Spleen (tissue), 11 donors: ENCODE measurements around the gene GPR78. TPM values are rescaled to one million over a fixed set of nuclear protein-coding genes. Genes with fewer than 3 reads are reported as not detected.

Experiments used
- DNase-seq: peaks from one replicate; pipeline ENCODE4 v3.0.0-alpha.2; 2020
- H3K27ac ChIP-seq, 8 donors: fragments of 200-600 bp; sonication (generic) in 7 of 8; 1 replicate in 4 of 8; 2 replicates in 4 of 8; pipeline versions ENCODE4 v1.5.0 to v1.8.0; 2016 to 2021; ENCODE audit warnings: inconsistent platforms in 4 of 8, mild to moderate bottlenecking in 4 of 8, moderate library complexity in 1 of 8
- H3K27me3 ChIP-seq, 7 donors: fragments of 200-600 bp; sonication (generic) in 6 of 7; replicated peaks in 1 of 7; 1 replicate in 4 of 7; 2 replicates in 3 of 7; pipeline versions ENCODE4 v1.5.0 to v1.8.0; 2016 to 2021; ENCODE audit warnings: inconsistent platforms in 3 of 7, mild to moderate bottlenecking in 1 of 7
- H3K36me3 ChIP-seq, 6 donors: fragments of 200-600 bp; sonication (generic) in 5 of 6; 1 replicate in 4 of 6; 2 replicates in 2 of 6; pipeline versions ENCODE4 v1.5.0 to v1.8.0; 2016 to 2021; ENCODE audit warnings: inconsistent platforms in 2 of 6
- H3K4me1 ChIP-seq, 6 donors: fragments of 200-600 bp; sonication (generic) in 5 of 6; 1 replicate in 3 of 6; 2 replicates in 3 of 6; pipeline versions ENCODE4 v1.5.0 to v1.8.0; 2016 to 2021; ENCODE audit warnings: inconsistent platforms in 3 of 6
- H3K4me3 ChIP-seq, 8 donors: fragments of 200-600 bp; sonication (generic) in 7 of 8; 1 replicate in 4 of 8; 2 replicates in 4 of 8; pipeline versions ENCODE4 v1.5.0 to v1.8.0; 2016 to 2021; ENCODE audit warnings: inconsistent platforms in 4 of 8, mild to moderate bottlenecking in 4 of 8, moderate library complexity in 2 of 8
- H3K9me3 ChIP-seq, 8 donors: fragments of 200-600 bp; sonication (generic) in 7 of 8; 1 replicate in 4 of 8; 2 replicates in 4 of 8; pipeline versions ENCODE4 v1.5.0 to v1.8.0; 2016 to 2021; ENCODE audit warnings: inconsistent platforms in 4 of 8
- POLR2A ChIP-seq, 3 donors: fragments of 450-650 bp; IDR thresholded peaks; one replicate each; pipeline ENCODE4 v1.5.1; 2017; ENCODE audit warnings: antibody characterized with exemption in 3 of 3, mild to moderate bottlenecking in 1 of 3
- POLR2AphosphoS5 ChIP-seq, 3 donors: sonication (generic); formaldehyde crosslinking; IDR thresholded peaks; one replicate each; pipeline ENCODE4 v1.5.1; 2017; ENCODE audit warnings: antibody characterized with exemption in 3 of 3
- WGBS, 5 donors: extraction: QIAGEN DNeasy Blood & Tissue Kit in 3 of 5; methylation state at CpG; one replicate each; pipeline versions ENCODE4 v1.1.5 to v1.1.7; 2013 to 2018; 5-methylcytosine and 5-hydroxymethylcytosine counted together
- intact Hi-C: fragments of 100-400 bp; cut with DNase I; formaldehyde crosslinking; loops from one replicate; pipeline ENCODE4 v1.15.0; 2023; ENCODE audit warnings: low total_unique reads
- polyA plus RNA-seq, 3 donors: library from polyadenylated mRNA; stranded (reverse); fragments of 200-250 nt; gene quantifications; one replicate each; pipeline ENCODE4 v1.2.1, GENCODE V29; 2013
- total RNA-seq, 7 donors: library from RNA; depleted of rRNA in 3 of 7; stranded (reverse); fragments of >200 nt in 3 of 7; fragmentation: NEBNext Ultra II Directional in 4 of 7; extraction: Animal tissue kit (Norgen Biotek cat#: 25700) in 4 of 7; gene quantifications; one replicate each; pipeline versions ENCODE4 v1.1.0 to v1.2.1, GENCODE V29; 2016 to 2021
- TF ChIP-seq, protein P1 (sequence below), 11 experiments: fragments of 200-600 bp in 7 of 11; fragments of 450-650 bp in 4 of 11; sonication (generic) in 4 of 11; IDR thresholded peaks in 8 of 11; conservative IDR thresholded peaks in 3 of 11; 1 replicate in 7 of 11; 2 replicates in 4 of 11; pipeline versions ENCODE4 v1.4.0 to v1.8.0; 2016 to 2021; ENCODE audit warnings: antibody characterized with exemption in 11 of 11, inconsistent platforms in 4 of 11, mild to moderate bottlenecking in 1 of 11
- donor health status: healthy with polysubstance abuse.
- donor health status: DM: no; HTN: no; CAD: no; lungs with moderate emphysema.
- donor health status: DM: no; HTN: no; CAD: no.
- donor health status: Bipolar disorder and iron deficiency.
- donor health status: healthy.
- donor health status: DM: no; HTN: no; CAD: no.
- donor health status: DM: yes; HTN: yes; CAD: no.

GPR78 gene
- total and polyA plus RNA-seq, 10 donors, result 0.07 to 1.5 (median 0.12) TPM; not detected in 5

DNA sequence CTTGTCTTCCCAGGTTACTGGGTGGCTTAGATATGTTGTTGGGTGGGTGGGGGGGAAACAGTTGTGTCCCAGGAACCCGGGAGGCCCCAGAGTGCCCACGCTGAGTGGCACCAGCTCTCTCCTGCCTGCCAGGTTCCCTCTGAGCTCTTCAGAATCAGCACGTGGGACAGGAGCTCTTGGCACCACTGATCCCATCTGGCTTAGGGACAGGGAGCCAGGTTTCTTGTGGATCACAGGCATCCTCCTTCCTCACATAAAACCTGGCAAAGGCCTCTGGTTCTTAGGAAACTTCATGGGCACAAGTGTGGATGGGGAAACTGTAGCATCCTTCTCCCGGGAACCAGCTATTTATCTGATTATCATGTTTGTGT, 3.4 kb downstream of the GPR78 start:
- Histone ChIP-seq H3K36me3 (no peaks in the 10 kb centered on the region), H3K4me3 (no peak overlapping the region), H3K27me3 (peaks cover 0 to 95% (median 27%) of the 10 kb centered on the region in 7 donors), H3K9me3 (peaks cover 0 to 10% (median 0%) of the 10 kb centered on the region in 8 donors), H3K4me1 (peaks cover 0 to 6% (median 0%) of the 10 kb centered on the region in 6 donors), H3K27ac (no peak overlapping the region)
- peak; percentile 23 for DNase-seq
- TF ChIP-seq POLR2A (IDR thresholded peaks at IDR 0.05), result no peak
- TF ChIP-seq, protein P1, sequence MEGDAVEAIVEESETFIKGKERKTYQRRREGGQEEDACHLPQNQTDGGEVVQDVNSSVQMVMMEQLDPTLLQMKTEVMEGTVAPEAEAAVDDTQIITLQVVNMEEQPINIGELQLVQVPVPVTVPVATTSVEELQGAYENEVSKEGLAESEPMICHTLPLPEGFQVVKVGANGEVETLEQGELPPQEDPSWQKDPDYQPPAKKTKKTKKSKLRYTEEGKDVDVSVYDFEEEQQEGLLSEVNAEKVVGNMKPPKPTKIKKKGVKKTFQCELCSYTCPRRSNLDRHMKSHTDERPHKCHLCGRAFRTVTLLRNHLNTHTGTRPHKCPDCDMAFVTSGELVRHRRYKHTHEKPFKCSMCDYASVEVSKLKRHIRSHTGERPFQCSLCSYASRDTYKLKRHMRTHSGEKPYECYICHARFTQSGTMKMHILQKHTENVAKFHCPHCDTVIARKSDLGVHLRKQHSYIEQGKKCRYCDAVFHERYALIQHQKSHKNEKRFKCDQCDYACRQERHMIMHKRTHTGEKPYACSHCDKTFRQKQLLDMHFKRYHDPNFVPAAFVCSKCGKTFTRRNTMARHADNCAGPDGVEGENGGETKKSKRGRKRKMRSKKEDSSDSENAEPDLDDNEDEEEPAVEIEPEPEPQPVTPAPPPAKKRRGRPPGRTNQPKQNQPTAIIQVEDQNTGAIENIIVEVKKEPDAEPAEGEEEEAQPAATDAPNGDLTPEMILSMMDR (IDR thresholded peaks at IDR 0.05 in 8 of 11, conservative IDR thresholded peaks at IDR 0.05 in 3 of 11), result no peak
- TF ChIP-seq POLR2AphosphoS5 (IDR thresholded peaks at IDR 0.05), result no peak
- 64 to 76% (median 70%) methylated on average over 4 of the region's 4 CpGs for WGBS, 5 donors
- intact Hi-C loops, result no loop called here

DNA sequence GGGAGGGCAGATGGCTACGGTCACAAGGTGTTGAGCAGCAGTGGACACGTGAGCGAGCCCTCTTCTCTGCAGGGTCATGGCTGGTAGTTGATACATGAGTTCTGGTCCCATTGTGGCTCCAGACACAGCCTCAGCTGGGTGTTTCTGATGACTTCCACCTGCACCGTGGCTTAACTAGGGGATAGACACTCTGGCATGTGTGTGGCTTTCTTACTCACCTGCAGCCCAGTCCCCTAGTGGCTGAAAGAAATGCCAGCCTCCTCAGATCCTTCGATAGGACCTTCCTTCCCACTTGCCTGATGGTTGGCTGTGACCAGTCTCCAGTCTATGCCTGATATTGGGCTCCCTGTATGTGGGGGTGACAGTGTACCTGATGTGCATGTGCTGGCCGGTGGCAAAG, 5.0 kb downstream of the GPR78 start:
- intact Hi-C loops, result no loop called here
- peaks cover 0 to 95% (median 21%) of the 10 kb centered on the region in 7 donors for H3K27me3 ChIP-seq
- DNase-seq, result peak; percentile 57

DNA sequence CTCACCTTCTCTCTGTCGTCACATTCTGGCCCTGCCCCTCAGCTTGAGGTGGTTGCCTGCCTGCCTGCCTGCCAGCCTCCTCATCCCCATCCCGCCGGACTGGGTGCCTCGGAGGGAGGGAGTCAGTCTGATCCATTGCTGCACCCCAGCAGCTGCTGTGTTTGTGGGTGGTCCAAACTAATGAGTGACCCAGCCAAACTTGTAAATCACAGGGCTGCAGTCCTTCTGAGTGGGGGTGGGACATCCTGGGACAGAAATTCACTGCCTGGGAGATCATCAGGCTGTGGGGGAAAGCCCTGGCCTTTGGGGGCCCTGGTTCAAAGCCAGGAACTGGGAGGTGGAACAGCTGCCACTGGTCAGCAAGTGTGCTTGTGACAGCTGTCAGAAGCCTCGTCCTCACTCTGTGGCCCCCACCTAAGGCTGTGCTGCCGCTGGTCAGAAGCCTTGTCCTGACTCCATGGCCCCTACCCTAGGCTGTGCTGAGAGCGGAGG, 5.6 kb downstream of the GPR78 start:
- DNase-seq, result peak; percentile 49
- Histone ChIP-seq H3K27ac (no peak overlapping the region), H3K9me3 (peaks cover 0 to 7% (median 0%) of the 10 kb centered on the region in 8 donors), H3K27me3 (peaks cover 0 to 95% (median 15%) of the 10 kb centered on the region in 7 donors), H3K4me3 (no peak overlapping the region), H3K36me3 (no peaks in the 10 kb centered on the region), H3K4me1 (peaks cover 0 to 2% (median 0%) of the 10 kb centered on the region in 6 donors)
- 55 to 73% (median 60%) methylated on average over 7 of the region's 7 CpGs for WGBS, 5 donors
- intact Hi-C loops, result no loop called here
- TF ChIP-seq, protein P1 (IDR thresholded peaks at IDR 0.05 in 8 of 11, conservative IDR thresholded peaks at IDR 0.05 in 3 of 11), result no peak
- TF ChIP-seq POLR2A (IDR thresholded peaks at IDR 0.05), result no peak

More for the DNA sequence above, 5.0 kb downstream of the GPR78 start:
- Histone ChIP-seq H3K9me3 (peaks cover 0 to 10% (median 0%) of the 10 kb centered on the region in 8 donors), H3K36me3 (no peaks in the 10 kb centered on the region), H3K4me3 (no peak overlapping the region), H3K27ac (no peak overlapping the region), H3K4me1 (peaks cover 0 to 6% (median 0%) of the 10 kb centered on the region in 6 donors)
- WGBS, 5 donors, result 50 to 66% (median 53%) methylated on average over 5 to 6 of the region's 6 CpGs
- TF ChIP-seq POLR2A (IDR thresholded peaks at IDR 0.05) (no peak), POLR2AphosphoS5 (IDR thresholded peaks at IDR 0.05) (no peak)
- TF ChIP-seq, protein P1 (IDR thresholded peaks at IDR 0.05 in 8 of 11, conservative IDR thresholded peaks at IDR 0.05 in 3 of 11), result no peak

DNA sequence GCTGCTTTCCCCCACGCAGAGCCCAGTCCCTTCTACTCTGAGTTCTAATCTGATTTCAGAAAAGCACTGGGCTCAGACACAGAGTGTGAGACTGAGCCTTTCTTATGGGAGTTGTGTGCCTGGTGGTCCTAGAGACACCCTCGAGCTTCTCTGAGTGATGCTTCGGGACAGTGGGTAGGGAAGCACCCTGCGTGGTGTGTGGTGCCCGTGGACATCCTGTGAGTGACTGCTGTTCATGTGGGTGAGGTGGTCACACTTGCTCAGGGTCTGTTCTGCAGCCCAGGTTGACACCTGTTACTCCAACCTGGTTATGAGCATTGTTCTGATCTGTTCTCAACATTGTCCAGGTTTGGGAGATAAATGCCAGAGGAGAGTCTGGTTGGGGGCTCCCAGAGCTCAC, 6.1 kb downstream of the GPR78 start:
- no peaks in the 10 kb centered on the region for H3K36me3 ChIP-seq
- H3K4me3 ChIP-seq, result no peak overlapping the region
- WGBS, 5 donors, result 42 to 72% (median 47%) methylated on average over 5 of the region's 5 CpGs
- no peak for TF ChIP-seq POLR2AphosphoS5 (IDR thresholded peaks at IDR 0.05)
- TF ChIP-seq, protein P1 (IDR thresholded peaks at IDR 0.05 in 8 of 11, conservative IDR thresholded peaks at IDR 0.05 in 3 of 11), result no peak
- peaks cover 0 to 95% (median 11%) of the 10 kb centered on the region in 7 donors for H3K27me3 ChIP-seq
- peak; percentile 34 for DNase-seq
- intact Hi-C loops, result no loop called here
- peaks cover 0 to 2% (median 0%) of the 10 kb centered on the region in 8 donors for H3K9me3 ChIP-seq
- H3K27ac ChIP-seq, result no peak overlapping the region
- H3K4me1 ChIP-seq, result no peaks in the 10 kb centered on the region
